Ishikawa (cell line): Measurements from ENCODE around the gene GCLM.

ENCODE experiments used
- CEBPB ChIP-seq: IDR thresholded peaks from 2 replicates; pipeline ENCODE4 v1.6.1; 2012
- CREB1 ChIP-seq: IDR thresholded peaks from 2 replicates; pipeline ENCODE4 v1.6.1; 2012; ENCODE audit warnings: low read depth
- EGR1 ChIP-seq: IDR thresholded peaks from 2 replicates; pipeline ENCODE4 v1.6.1; 2012
- EP300 ChIP-seq: IDR thresholded peaks from 2 replicates; pipeline ENCODE4 v1.6.1; 2012; ENCODE audit warnings: borderline replicate concordance
- FOXM1 ChIP-seq: IDR thresholded peaks from 2 replicates; pipeline ENCODE4 v1.6.1; 2012; ENCODE audit warnings: low read depth, borderline replicate concordance
- NFIC ChIP-seq: IDR thresholded peaks from 2 replicates; pipeline ENCODE4 v1.6.1; 2012
- RAD21 ChIP-seq: IDR thresholded peaks from 2 replicates; pipeline ENCODE4 v1.6.1; 2012; ENCODE audit warnings: low read depth
- TAF1 ChIP-seq: IDR thresholded peaks from 2 replicates; pipeline ENCODE4 v1.6.1; 2012; ENCODE audit warnings: low read depth, mild to moderate bottlenecking
- TCF12 ChIP-seq: IDR thresholded peaks from 2 replicates; pipeline ENCODE4 v1.6.1; 2012; ENCODE audit warnings: low read depth
- TEAD4 ChIP-seq: IDR thresholded peaks from 2 replicates; pipeline ENCODE4 v1.6.1; 2012
- YY1 ChIP-seq: IDR thresholded peaks from 2 replicates; pipeline ENCODE4 v1.6.1; 2012; ENCODE audit warnings: low read depth
- ZBTB7A ChIP-seq: IDR thresholded peaks from 2 replicates; pipeline ENCODE4 v1.6.1; 2012; ENCODE audit warnings: low read depth
- TF ChIP-seq, protein P1 (sequence below): IDR thresholded peaks from 2 replicates; pipeline ENCODE4 v1.6.1; 2012
- TF ChIP-seq, protein P2 (sequence below): IDR thresholded peaks from 2 replicates; pipeline ENCODE4 v1.6.1; 2012
- TF ChIP-seq, protein P3 (sequence below): IDR thresholded peaks from 2 replicates; pipeline ENCODE4 v1.6.1; 2012; ENCODE audit warnings: low read depth, mild to moderate bottlenecking

The GCLM gene

DNA sequence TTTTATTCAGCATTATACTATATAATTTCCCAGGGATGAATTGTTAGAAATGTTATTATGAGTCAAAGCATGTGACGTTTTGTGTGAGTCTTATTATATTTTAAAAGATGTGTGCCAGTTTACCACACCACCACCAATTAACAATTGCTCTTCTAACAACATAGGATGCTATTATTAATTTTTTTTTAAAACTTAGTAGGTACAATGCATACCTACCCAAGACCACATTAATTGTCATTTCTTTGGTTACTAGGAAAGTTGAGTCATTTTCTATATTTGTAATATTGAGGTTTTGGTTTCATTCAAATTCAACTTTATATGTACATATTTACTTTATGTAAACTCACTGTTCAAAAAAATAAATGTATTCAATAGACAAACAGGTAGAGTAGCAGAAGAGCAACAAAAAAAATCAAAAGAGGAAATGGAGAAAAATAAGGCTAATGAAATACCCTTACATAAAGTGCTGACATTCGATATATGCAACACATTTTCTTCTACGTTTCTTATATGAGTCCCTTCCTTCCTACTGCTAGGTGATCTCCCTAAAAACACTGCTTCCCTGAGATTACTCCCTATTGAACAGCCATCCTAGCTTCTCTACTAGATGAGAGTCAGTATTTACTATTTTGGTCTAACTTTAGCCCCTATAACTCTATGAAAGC, 9.6 kb downstream of the GCLM start:
- no peak for TF ChIP-seq EP300
- no peak for TF ChIP-seq TEAD4
- TF ChIP-seq, protein P1, sequence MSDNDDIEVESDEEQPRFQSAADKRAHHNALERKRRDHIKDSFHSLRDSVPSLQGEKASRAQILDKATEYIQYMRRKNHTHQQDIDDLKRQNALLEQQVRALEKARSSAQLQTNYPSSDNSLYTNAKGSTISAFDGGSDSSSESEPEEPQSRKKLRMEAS, result no peak
- no peak for TF ChIP-seq TAF1
- TF ChIP-seq RAD21, result no peak
- TF ChIP-seq, protein P2, sequence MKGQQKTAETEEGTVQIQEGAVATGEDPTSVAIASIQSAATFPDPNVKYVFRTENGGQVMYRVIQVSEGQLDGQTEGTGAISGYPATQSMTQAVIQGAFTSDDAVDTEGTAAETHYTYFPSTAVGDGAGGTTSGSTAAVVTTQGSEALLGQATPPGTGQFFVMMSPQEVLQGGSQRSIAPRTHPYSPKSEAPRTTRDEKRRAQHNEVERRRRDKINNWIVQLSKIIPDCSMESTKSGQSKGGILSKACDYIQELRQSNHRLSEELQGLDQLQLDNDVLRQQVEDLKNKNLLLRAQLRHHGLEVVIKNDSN, result no peak
- no peak for TF ChIP-seq TCF12
- TF ChIP-seq, protein P3, sequence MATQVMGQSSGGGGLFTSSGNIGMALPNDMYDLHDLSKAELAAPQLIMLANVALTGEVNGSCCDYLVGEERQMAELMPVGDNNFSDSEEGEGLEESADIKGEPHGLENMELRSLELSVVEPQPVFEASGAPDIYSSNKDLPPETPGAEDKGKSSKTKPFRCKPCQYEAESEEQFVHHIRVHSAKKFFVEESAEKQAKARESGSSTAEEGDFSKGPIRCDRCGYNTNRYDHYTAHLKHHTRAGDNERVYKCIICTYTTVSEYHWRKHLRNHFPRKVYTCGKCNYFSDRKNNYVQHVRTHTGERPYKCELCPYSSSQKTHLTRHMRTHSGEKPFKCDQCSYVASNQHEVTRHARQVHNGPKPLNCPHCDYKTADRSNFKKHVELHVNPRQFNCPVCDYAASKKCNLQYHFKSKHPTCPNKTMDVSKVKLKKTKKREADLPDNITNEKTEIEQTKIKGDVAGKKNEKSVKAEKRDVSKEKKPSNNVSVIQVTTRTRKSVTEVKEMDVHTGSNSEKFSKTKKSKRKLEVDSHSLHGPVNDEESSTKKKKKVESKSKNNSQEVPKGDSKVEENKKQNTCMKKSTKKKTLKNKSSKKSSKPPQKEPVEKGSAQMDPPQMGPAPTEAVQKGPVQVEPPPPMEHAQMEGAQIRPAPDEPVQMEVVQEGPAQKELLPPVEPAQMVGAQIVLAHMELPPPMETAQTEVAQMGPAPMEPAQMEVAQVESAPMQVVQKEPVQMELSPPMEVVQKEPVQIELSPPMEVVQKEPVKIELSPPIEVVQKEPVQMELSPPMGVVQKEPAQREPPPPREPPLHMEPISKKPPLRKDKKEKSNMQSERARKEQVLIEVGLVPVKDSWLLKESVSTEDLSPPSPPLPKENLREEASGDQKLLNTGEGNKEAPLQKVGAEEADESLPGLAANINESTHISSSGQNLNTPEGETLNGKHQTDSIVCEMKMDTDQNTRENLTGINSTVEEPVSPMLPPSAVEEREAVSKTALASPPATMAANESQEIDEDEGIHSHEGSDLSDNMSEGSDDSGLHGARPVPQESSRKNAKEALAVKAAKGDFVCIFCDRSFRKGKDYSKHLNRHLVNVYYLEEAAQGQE, result no peak
- no peak for TF ChIP-seq CEBPB
- no peak for TF ChIP-seq ZBTB7A
- no peak for TF ChIP-seq NFIC
- TF ChIP-seq EGR1, result no peak
- no peak for TF ChIP-seq YY1
- no peak for TF ChIP-seq FOXM1
- no peak for TF ChIP-seq CREB1

DNA sequence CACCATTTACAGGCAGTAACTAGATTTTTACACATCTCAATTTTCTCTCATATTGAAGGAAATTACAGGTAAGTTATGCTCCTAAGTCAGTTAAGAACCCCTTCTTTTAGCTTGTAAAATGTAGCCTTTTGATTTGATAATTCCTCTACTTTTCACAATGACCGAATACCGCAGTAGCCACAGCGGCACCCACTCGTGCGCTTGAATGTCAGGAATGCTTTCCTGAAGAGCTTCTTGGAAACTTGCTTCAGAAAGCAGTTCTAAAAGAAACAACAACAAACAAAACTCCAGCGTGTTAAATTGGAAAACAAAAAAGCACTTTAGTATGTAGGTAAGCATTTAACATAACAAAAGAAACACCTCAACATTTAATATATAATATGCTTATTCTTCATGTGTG, 20.3 kb downstream of the GCLM start:
- TF ChIP-seq CEBPB, result no peak

DNA sequence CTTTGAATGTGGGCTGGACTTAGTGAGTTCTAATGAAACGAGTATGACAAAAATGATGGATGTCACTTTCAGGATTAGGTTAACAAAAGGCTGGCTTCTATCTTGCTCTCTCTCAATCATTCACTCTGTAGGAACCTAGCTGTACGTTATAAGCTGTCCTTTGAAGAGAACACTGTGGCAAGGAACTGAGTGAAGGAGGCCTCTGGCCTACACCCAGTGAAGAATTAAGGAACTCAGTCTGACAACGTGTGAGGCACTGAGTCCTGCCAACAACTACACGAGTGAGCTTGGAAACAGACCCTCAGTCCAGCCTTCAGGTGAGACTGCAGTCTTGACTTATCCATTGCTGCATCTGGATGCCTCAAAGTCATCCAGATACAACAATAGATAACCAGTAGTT, 27.0 kb downstream of the GCLM start:
- TF ChIP-seq TAF1 (no peak), CEBPB (no peak), TEAD4 (no peak), YY1 (no peak)
- TF ChIP-seq, protein P3, result no peak
- TF ChIP-seq, protein P1, result no peak

DNA sequence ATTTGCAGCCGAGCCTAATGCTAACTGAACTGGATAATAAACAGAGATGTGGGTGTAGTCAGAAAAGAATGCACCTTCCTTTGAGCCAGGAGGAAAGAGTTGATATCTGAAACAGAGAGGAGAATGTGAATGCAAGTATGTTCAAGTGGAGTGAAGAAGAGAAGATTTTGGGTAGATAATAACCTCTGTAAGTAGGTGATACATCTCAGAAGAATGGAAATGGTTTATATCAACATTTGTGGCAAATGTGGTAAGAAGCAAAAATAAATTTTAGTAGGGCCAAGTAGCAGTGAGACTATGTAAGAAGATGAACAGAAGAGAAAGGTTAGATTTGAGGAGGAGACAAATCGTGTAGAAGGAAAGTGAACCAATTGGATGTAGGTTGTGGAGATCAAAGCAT, 28.5 kb downstream of the GCLM start:
- no peak for TF ChIP-seq RAD21

DNA sequence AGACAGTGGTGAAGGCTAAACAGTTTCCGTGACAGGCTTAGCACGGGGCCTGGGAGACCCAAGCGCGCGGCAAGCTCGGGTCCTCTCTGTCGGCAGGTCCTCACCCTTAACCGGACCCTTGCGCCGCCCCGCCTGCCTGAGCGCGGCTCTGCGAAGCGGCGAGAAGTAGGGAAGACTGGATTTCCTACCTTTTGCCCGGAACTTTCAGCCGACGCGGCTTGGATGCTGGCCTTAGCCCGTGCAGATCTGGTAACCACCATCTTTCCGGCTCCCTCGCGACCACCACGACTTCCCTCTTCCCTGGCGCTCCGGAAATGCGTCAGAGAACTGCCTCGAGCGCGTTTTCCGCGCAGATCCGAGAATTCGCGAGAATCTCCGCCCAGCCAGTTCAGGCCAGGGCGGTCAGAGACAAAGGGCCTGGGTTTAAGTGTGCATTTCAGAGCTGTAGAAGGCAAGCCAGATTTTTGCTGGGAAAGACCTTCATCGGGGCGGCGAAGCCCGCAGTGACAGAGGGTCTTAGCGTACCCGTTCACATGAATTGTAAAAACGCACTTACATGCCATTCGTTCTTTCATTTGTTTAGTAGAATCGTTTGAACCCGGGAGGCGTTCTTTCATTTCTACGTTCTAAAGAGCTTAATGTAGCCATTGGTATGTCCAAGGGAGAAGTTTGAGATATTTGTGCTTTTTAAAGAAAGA, 30.2 kb downstream of the GCLM start, which contains the start of gene DNTTIP2:
Gene DNTTIP2 (minus strand): TSS at position 318 of the 698 bp plus-strand sequence. CDS start 58 bp downstream, at position 260.
- peak; percentile 43; the same call in 1 of the 2 replicates for TF ChIP-seq ZBTB7A
- TF ChIP-seq NFIC, result no peak
- TF ChIP-seq RAD21, result no peak
- peak; percentile 50; the same call in 1 of the 2 replicates for TF ChIP-seq TCF12
- TF ChIP-seq, protein P3, result no peak
- TF ChIP-seq CEBPB, result no peak
- TF ChIP-seq, protein P1, result peak; percentile 62
- no peak for TF ChIP-seq FOXM1
- TF ChIP-seq, protein P2, result no peak
- no peak for TF ChIP-seq EGR1
- peak; percentile 96 for TF ChIP-seq TAF1
- TF ChIP-seq TEAD4, result no peak
- TF ChIP-seq EP300, result no peak
- TF ChIP-seq YY1, result peak; percentile 87
- peak; percentile 93 for TF ChIP-seq CREB1
